ENCODE measurements around the gene KRTAP5-7. TPM values are rescaled to one million over a fixed set of nuclear protein-coding genes. Genes with fewer than 3 reads are reported as not detected.

The KRTAP5-7 gene
- total RNA-seq, 4 donors from 2014 or later, result 0.41 to 4.5 (median 1.3) TPM; not detected in 1

DNA sequence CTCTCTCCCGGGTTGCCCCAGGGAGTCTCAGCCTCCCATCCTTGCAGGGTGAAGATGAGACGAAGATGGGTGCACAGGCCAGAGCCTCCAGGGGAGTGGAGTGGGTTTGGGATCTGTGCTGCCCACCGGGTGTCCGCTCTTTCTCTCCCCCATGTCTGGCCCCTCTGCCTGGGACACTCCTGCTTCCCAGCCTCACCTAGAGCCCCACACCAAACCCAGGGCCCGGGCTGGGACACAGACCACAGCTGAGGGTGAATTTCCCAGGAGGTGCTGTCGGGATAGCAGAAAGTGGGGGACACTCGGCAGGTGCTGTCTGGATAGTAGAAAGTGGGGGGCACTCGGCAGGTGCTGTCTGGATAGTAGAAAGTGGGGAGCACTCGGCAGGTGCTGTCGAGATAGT is 25.0 kb upstream of the KRTAP5-7 start:
- Histone ChIP-seq H3K9me3 (no peaks in the 10 kb centered on the region), H3K27me3 (no peaks in the 10 kb centered on the region), H3K36me3 (peaks cover 0 to 51% (median 24%) of the 10 kb centered on the region in 4 donors), H3K4me1 (no peaks in the 10 kb centered on the region), H3K27ac (no peak overlapping the region), H3K4me3 (no peak overlapping the region)
- in situ Hi-C loops (cut with MboI; ENCODE audit: low pct_ligation_motif_present in 1 of 4, low pct_unique_long_range_greater_than_20kb in 1 of 4, low sequenced_read_pairs in 3 of 4) (no loop called here), intact Hi-C loops (cut with DNase I; ENCODE audit: low total_unique reads) (no loop called here)
- TF ChIP-seq POLR2A (IDR thresholded peaks at IDR 0.05) (no peak), POLR2AphosphoS5 (IDR thresholded peaks at IDR 0.05) (no peak), EP300 (IDR thresholded peaks at IDR 0.05; ENCODE audit: low read depth) (no peak)
- TF ChIP-seq, protein P1, sequence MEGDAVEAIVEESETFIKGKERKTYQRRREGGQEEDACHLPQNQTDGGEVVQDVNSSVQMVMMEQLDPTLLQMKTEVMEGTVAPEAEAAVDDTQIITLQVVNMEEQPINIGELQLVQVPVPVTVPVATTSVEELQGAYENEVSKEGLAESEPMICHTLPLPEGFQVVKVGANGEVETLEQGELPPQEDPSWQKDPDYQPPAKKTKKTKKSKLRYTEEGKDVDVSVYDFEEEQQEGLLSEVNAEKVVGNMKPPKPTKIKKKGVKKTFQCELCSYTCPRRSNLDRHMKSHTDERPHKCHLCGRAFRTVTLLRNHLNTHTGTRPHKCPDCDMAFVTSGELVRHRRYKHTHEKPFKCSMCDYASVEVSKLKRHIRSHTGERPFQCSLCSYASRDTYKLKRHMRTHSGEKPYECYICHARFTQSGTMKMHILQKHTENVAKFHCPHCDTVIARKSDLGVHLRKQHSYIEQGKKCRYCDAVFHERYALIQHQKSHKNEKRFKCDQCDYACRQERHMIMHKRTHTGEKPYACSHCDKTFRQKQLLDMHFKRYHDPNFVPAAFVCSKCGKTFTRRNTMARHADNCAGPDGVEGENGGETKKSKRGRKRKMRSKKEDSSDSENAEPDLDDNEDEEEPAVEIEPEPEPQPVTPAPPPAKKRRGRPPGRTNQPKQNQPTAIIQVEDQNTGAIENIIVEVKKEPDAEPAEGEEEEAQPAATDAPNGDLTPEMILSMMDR (IDR thresholded peaks at IDR 0.05), result no peak
- 83 to 97% methylated on average over 1 to 10 of the region's 10 CpGs for WGBS, 2 donors (ENCODE audit: low coverage in 1 of 2)
- DNase-seq, result no peak

DNA sequence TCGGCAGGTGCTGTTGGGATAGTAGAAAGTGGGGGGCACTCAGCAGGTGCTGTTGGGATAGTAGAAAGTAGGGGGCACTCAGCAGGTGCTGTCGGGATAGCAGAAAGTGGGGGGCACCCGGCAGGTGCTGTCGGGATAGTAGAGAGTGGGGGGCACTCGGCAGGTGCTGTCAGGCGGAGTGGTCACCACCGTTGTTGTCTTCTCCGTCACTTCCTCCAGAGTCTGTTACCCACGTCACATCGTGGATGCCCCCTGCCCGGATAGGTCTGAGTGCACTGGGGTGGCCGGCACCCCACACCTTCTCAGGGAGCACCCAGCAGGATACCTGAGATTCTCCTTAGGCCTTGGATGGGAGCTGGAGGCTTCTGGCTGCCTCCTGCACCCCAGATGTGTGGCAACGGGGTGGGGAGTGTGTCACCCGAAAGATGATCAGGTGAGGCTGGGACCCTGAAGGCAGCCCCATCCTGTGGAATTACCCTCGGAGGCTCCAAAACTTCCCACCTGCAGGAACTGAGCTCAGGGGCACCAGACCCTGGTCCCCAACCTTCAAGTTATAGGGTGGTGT is 24.1 kb upstream of the KRTAP5-7 start:
- intact Hi-C loops (cut with DNase I; ENCODE audit: low total_unique reads), result no loop called here
- in situ Hi-C loops (cut with MboI; ENCODE audit: low pct_ligation_motif_present in 1 of 4, low pct_unique_long_range_greater_than_20kb in 1 of 4, low sequenced_read_pairs in 3 of 4), result no loop called here

DNA sequence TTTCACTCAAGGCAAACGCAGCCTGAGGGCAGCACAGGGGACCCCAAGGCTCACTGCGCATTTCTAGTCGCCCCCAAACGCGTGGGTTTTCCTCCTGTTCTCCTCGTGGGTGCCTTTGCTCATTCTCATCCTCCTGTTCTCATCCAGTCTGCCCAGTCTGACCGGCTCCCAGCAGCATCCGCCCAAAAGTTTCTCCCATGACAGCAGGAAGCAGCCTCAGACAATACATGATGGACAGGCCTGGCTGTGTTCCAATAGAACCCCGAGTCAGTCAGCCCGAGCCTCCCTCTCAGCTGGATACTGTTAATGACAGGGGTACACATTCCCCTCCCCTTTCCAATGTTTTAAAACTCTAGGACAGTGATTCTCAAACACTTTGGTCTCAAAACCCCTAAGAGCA is 22.5 kb upstream of the KRTAP5-7 start:
- WGBS, 2 donors (ENCODE audit: low coverage in 1 of 2), result 77% methylated on average over 10 of the region's 10 CpGs; no CpG with 5 or more reads in 1 of the 2 donors
- intact Hi-C loops (cut with DNase I; ENCODE audit: low total_unique reads), result no loop called here
- peaks cover 0 to 27% (median 13%) of the 10 kb centered on the region in 4 donors for H3K36me3 ChIP-seq

More for the DNA sequence above, 24.1 kb upstream of the KRTAP5-7 start:
- DNase-seq, result no peak
- no peak overlapping the region for H3K27ac ChIP-seq
- H3K4me3 ChIP-seq, result no peak overlapping the region
- WGBS, 2 donors (ENCODE audit: low coverage in 1 of 2), result 90 to 94% methylated on average over 2 to 15 of the region's 15 CpGs
- no peaks in the 10 kb centered on the region for H3K4me1 ChIP-seq
- H3K36me3 ChIP-seq, result peaks cover 0 to 43% (median 19%) of the 10 kb centered on the region in 4 donors
- H3K9me3 ChIP-seq, result peaks cover 0 to 3% of the 10 kb centered on the region in 2 donors
- TF ChIP-seq EP300 (IDR thresholded peaks at IDR 0.05; ENCODE audit: low read depth) (no peak), POLR2AphosphoS5 (IDR thresholded peaks at IDR 0.05) (no peak), POLR2A (IDR thresholded peaks at IDR 0.05) (no peak)
- TF ChIP-seq, protein P1 (IDR thresholded peaks at IDR 0.05), result no peak
- no peaks in the 10 kb centered on the region for H3K27me3 ChIP-seq

DNA sequence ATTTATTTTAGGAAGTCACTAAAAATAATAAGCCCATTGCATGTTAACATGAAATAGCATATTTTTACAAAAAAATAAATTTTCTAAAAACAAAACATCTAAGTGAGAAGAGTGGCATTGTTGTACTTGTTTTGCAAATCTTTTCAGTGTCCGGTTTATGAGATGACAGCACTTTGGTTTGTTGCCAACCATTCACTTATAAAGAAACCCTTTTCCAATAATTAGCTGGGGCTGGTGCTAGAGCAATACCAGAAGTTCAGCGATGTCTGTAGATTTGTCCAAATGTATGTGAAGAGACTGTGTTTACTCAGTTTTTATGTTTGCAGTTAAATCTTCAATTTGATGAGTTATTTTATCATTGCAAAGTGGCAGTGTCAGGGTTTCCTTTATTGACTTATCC is 22.1 kb upstream of the KRTAP5-7 start:
- TF ChIP-seq, protein P1 (IDR thresholded peaks at IDR 0.05), result no peak
- TF ChIP-seq POLR2A (IDR thresholded peaks at IDR 0.05) (no peak), POLR2AphosphoS5 (IDR thresholded peaks at IDR 0.05) (no peak), EP300 (IDR thresholded peaks at IDR 0.05; ENCODE audit: low read depth) (no peak)
- Histone ChIP-seq H3K4me3 (no peak overlapping the region), H3K27me3 (no peaks in the 10 kb centered on the region), H3K36me3 (peaks cover 0 to 27% (median 11%) of the 10 kb centered on the region in 4 donors), H3K4me1 (no peaks in the 10 kb centered on the region), H3K9me3 (peaks cover 12 to 19% of the 10 kb centered on the region in 2 donors), H3K27ac (no peak overlapping the region)
- intact Hi-C loops (cut with DNase I; ENCODE audit: low total_unique reads), result no loop called here
- in situ Hi-C loops (cut with MboI; ENCODE audit: low pct_ligation_motif_present in 1 of 4, low pct_unique_long_range_greater_than_20kb in 1 of 4, low sequenced_read_pairs in 3 of 4), result no loop called here
- no peak for DNase-seq
- 64 to 70% methylated on average over 2 of the region's 2 CpGs for WGBS, 2 donors (ENCODE audit: low coverage in 1 of 2)

More for the DNA sequence above, 22.5 kb upstream of the KRTAP5-7 start:
- Histone ChIP-seq H3K4me1 (no peaks in the 10 kb centered on the region), H3K4me3 (no peak overlapping the region), H3K9me3 (peaks cover 7 to 15% of the 10 kb centered on the region in 2 donors), H3K27me3 (no peaks in the 10 kb centered on the region), H3K27ac (no peak overlapping the region)
- in situ Hi-C loops (cut with MboI; ENCODE audit: low pct_ligation_motif_present in 1 of 4, low pct_unique_long_range_greater_than_20kb in 1 of 4, low sequenced_read_pairs in 3 of 4), result no loop called here
- TF ChIP-seq, protein P1 (IDR thresholded peaks at IDR 0.05), result no peak
- no peak for TF ChIP-seq EP300 (IDR thresholded peaks at IDR 0.05; ENCODE audit: low read depth)
- no peak for TF ChIP-seq POLR2AphosphoS5 (IDR thresholded peaks at IDR 0.05)
- TF ChIP-seq POLR2A (IDR thresholded peaks at IDR 0.05), result no peak
- DNase-seq, result no peak

All from transverse colon (tissue), 4 donors.